Dermis microvascular lymphatic vessel endothelial cell (primary cell): ENCODE measurements around the gene NDUFB4. TPM values are rescaled to one million over a fixed set of nuclear protein-coding genes. Genes with fewer than 3 reads are reported as not detected.
"Not testable (repeated sequence)": the region's sequence is repeated elsewhere in the genome, so short reads cannot be mapped to it uniquely, and the experiment has no call there.

ENCODE experiments used
- DNase-seq, 2 donors: peaks; one replicate each; pipeline versions ENCODE4 v3.0.0 to v3.0.0-alpha.2; 2010; ENCODE audit warnings: low read depth in 2 of 2
- total RNA-seq: library from RNA; depleted of rRNA; stranded (reverse); fragments of >200 nt; gene quantifications from 2 replicates; pipeline ENCODE4 v1.2.1, GENCODE V29; 2014

NDUFB4 gene
- total RNA-seq, 1 donor from 2014 or later: 20.8 TPM

GRCh38 chr3:120569222-120570057 lies 26.7 kb upstream of the NDUFB4 start:
- DNase-seq: peak in 1 of 2 donors; percentile 25

- no peak for DNase-seq
Measured at GRCh38 chr3:120572027-120572426, 24.1 kb upstream of the NDUFB4 start.

GRCh38 chr3:120587332-120587975 lies 8.7 kb upstream of the NDUFB4 start:
- no peak for DNase-seq

GRCh38 chr3:120595788-120596115 lies 384 bp upstream of the NDUFB4 start:
- no peak for DNase-seq

GRCh38 chr3:120596853-120597223 lies 702 bp downstream of the NDUFB4 start:
- DNase-seq: no peak

- DNase-seq: no peak
Measured at GRCh38 chr3:120597445-120598049, 1.4 kb downstream of the NDUFB4 start.

- DNase-seq: no peak
Measured at GRCh38 chr3:120599211-120599610, 3.1 kb downstream of the NDUFB4 start.

GRCh38 chr3:120601554-120601953 lies 5.4 kb downstream of the NDUFB4 start:
- no peak for DNase-seq

GRCh38 chr3:120602682-120603081 lies 6.5 kb downstream of the NDUFB4 start:
- no peak for DNase-seq

- DNase-seq: no peak
Measured at GRCh38 chr3:120604382-120604781, 8.2 kb downstream of the NDUFB4 start.

GRCh38 chr3:120604784-120605183 lies 8.6 kb downstream of the NDUFB4 start:
- DNase-seq: no peak

- DNase-seq: no peak
Measured at GRCh38 chr3:120608506-120608905, 12.4 kb downstream of the NDUFB4 start.

GRCh38 chr3:120614765-120615164 lies 18.6 kb downstream of the NDUFB4 start:
- no peak for DNase-seq

GRCh38 chr3:120615847-120616609 lies 19.9 kb downstream of the NDUFB4 start:
- DNase-seq: peak in 1 of 2 donors; percentile 81

- not testable (repeated sequence) for DNase-seq
Measured at GRCh38 chr3:120616745-120617144, 20.6 kb downstream of the NDUFB4 start.

GRCh38 chr3:120622457-120622856 lies 26.3 kb downstream of the NDUFB4 start:
- no peak for DNase-seq

GRCh38 chr3:120622870-120623726 lies 27.0 kb downstream of the NDUFB4 start:
- peak in 1 of 2 donors; percentile 9 for DNase-seq

- DNase-seq: no peak
Measured at GRCh38 chr3:120623727-120624093, 27.6 kb downstream of the NDUFB4 start.

GRCh38 chr3:120625159-120625586 lies 29.0 kb downstream of the NDUFB4 start:
- DNase-seq: no peak

GRCh38 chr3:120634539-120634938 lies 38.4 kb downstream of the NDUFB4 start:
- no peak for DNase-seq

GRCh38 chr3:120636795-120637401 lies 40.8 kb downstream of the NDUFB4 start:
- DNase-seq: no peak
